Natural killer cell (primary cell): ENCODE results near the gene PIP5K1B. TPM values are rescaled to one million over a fixed set of nuclear protein-coding genes. Genes with fewer than 3 reads are reported as not detected.

Experiments used
- ATAC-seq, 3 donors: fragments of 150-1000 bp in 2 of 3; fragments of 200-7000 bp in 1 of 3; cut with Tn5 transposase; 1 replicate in 1 of 3; 2 replicates in 2 of 3; pipeline ENCODE4 v1.10.0; 2021; ENCODE audit warnings: mild to moderate bottlenecking in 2 of 3, moderate library complexity in 2 of 3
- DNase-seq, 2 donors: peaks; one replicate each; pipeline versions ENCODE4 v3.0.0 to v3.0.0-alpha.2; 2013 to 2021; ENCODE audit warnings: mixed read lengths in 1 of 2
- H3K27ac ChIP-seq: one replicate; pipeline ENCODE4 v1.5.1; 2013; ENCODE audit warnings: mild to moderate bottlenecking, low read length
- H3K27me3 ChIP-seq: one replicate; pipeline ENCODE4 v1.6.1; 2013; ENCODE audit warnings: low read length; ENCODE audit not compliant: control insufficient read depth, insufficient read depth
- H3K36me3 ChIP-seq: one replicate; pipeline ENCODE4 v1.6.1; 2013; ENCODE audit warnings: low read length; ENCODE audit not compliant: control insufficient read depth, insufficient read depth
- H3K4me1 ChIP-seq: one replicate; pipeline ENCODE4 v1.6.1; 2013; ENCODE audit warnings: low read length; ENCODE audit not compliant: control insufficient read depth, insufficient read depth
- H3K4me3 ChIP-seq: one replicate; pipeline ENCODE4 v1.5.1; 2013; ENCODE audit warnings: low read length
- H3K9me3 ChIP-seq: one replicate; pipeline ENCODE4 v1.6.1; 2013; ENCODE audit warnings: low read length; ENCODE audit not compliant: control insufficient read depth, insufficient read depth
- H3K27ac Mint-ChIP-seq, 2 donors: one replicate each; pipeline ENCODE4 v1.8.0; 2022; ENCODE audit warnings: mild to moderate bottlenecking in 2 of 2, mixed read lengths in 2 of 2, moderate library complexity in 1 of 2
- H3K27me3 Mint-ChIP-seq, 2 donors: one replicate each; pipeline ENCODE4 v1.8.0; 2022; ENCODE audit warnings: low read depth in 2 of 2, mixed read lengths in 2 of 2
- H3K36me3 Mint-ChIP-seq: one replicate; pipeline ENCODE4 v1.8.0; 2022; ENCODE audit warnings: mixed read lengths
- H3K4me1 Mint-ChIP-seq, 2 donors: one replicate each; pipeline ENCODE4 v1.8.0; 2022; ENCODE audit warnings: mixed read lengths in 2 of 2
- H3K4me3 Mint-ChIP-seq: one replicate; pipeline ENCODE4 v1.8.0; 2022; ENCODE audit warnings: mild to moderate bottlenecking, moderate library complexity, mixed read lengths
- H3K9me3 Mint-ChIP-seq, 2 donors: one replicate each; pipeline ENCODE4 v1.8.0; 2022; ENCODE audit warnings: mixed read lengths in 2 of 2
- CTCF ChIP-seq: fragments of 200-600 bp; IDR thresholded peaks from one replicate; pipeline ENCODE4 v1.8.0; 2022; ENCODE audit warnings: antibody characterized with exemption
- WGBS: methylation state at CpG from one replicate; pipeline ENCODE4 v1.1.7; 2013; ENCODE audit warnings: missing lambda C conversion rate; ENCODE audit not compliant: insufficient coverage; 5-methylcytosine and 5-hydroxymethylcytosine counted together
- intact Hi-C: fragments of 100-400 bp; cut with micrococcal nuclease; formaldehyde crosslinking; loops from one replicate; pipeline ENCODE4 v1.14.2; 2022
- total RNA-seq, 4 donors: library from RNA; stranded (reverse); fragments of 120-200 nt in 1 of 4; gene quantifications; one replicate each; pipeline versions ENCODE4 v1.2.3 to v1.2.4, GENCODE V29; 2013 to 2022

PIP5K1B gene
- total RNA-seq, 3 donors from 2014 or later (not counting 1 experiment from before 2014, with no cell fraction given) = 0.73 to 3.4 (median 1.3) TPM

GRCh38 chr9:68969538-68969937 lies 264.5 kb downstream of the PIP5K1B start:
- ATAC-seq = no peak
- DNase-seq = no peak
- no peaks in the 10 kb centered on the region for H3K4me1 Mint-ChIP-seq
- H3K27ac ChIP-seq = no peak overlapping the region
- H3K27me3 ChIP-seq = no peaks in the 10 kb centered on the region
- no peak overlapping the region for H3K4me3 ChIP-seq
- intact Hi-C loops = no loop called here
- no peak for TF ChIP-seq CTCF
- H3K4me1 ChIP-seq = no peaks in the 10 kb centered on the region
- H3K36me3 ChIP-seq = no peaks in the 10 kb centered on the region
- no peaks in the 10 kb centered on the region for H3K9me3 ChIP-seq
- no peaks in the 10 kb centered on the region for H3K9me3 Mint-ChIP-seq
- H3K27me3 Mint-ChIP-seq = no peaks in the 10 kb centered on the region
- H3K4me3 Mint-ChIP-seq = no peak overlapping the region
- no peak overlapping the region for H3K27ac Mint-ChIP-seq
- no peaks in the 10 kb centered on the region for H3K36me3 Mint-ChIP-seq
- 97% methylated on average over 4 of the region's 4 CpGs for WGBS

DNA sequence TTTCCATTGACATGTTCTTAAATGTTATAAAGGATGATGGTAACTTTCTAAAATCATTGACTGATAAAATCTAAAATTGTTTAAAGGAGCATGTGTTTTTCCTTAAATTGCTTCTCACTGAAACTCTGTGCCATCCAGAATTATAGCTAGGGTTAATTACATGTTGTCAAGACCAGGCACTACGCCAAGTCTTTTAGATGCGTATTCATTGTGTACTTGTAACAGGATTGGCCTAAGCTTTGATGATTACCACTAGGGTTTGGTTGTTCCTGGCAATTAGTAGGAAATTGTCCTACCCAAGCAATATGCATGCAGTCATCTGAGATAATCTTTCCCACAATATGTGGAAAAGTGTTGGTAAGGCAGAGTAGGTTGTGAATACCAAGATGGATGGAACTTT lies 265.1 kb downstream of the PIP5K1B start:
- no peak for DNase-seq
- no peaks in the 10 kb centered on the region for H3K36me3 ChIP-seq
- TF ChIP-seq CTCF = no peak
- no peaks in the 10 kb centered on the region for H3K27me3 ChIP-seq
- ATAC-seq = no peak
- H3K4me1 ChIP-seq = no peaks in the 10 kb centered on the region
- WGBS = 89% methylated on average over 2 of the region's 2 CpGs
- Mint-ChIP-seq H3K4me3 (no peak overlapping the region), H3K4me1 (no peaks in the 10 kb centered on the region), H3K36me3 (no peaks in the 10 kb centered on the region), H3K27ac (no peak overlapping the region), H3K9me3 (no peaks in the 10 kb centered on the region), H3K27me3 (no peaks in the 10 kb centered on the region)
- intact Hi-C loops = no loop called here
- no peak overlapping the region for H3K4me3 ChIP-seq
- H3K9me3 ChIP-seq = no peaks in the 10 kb centered on the region
- H3K27ac ChIP-seq = no peak overlapping the region

- Histone ChIP-seq H3K4me3 (no peak overlapping the region), H3K27me3 (no peaks in the 10 kb centered on the region), H3K9me3 (no peaks in the 10 kb centered on the region), H3K4me1 (no peaks in the 10 kb centered on the region), H3K27ac (no peak overlapping the region), H3K36me3 (no peaks in the 10 kb centered on the region)
- DNase-seq (no peak), ATAC-seq (no peak)
- no peak overlapping the region for H3K27ac Mint-ChIP-seq
- WGBS = 96% methylated on average over 3 of the region's 3 CpGs
- no peak overlapping the region for H3K4me3 Mint-ChIP-seq
- TF ChIP-seq CTCF = no peak
- intact Hi-C loops = no loop called here
- H3K27me3 Mint-ChIP-seq = no peaks in the 10 kb centered on the region
- H3K36me3 Mint-ChIP-seq = no peaks in the 10 kb centered on the region
- no peaks in the 10 kb centered on the region for H3K4me1 Mint-ChIP-seq
- no peaks in the 10 kb centered on the region for H3K9me3 Mint-ChIP-seq
These were observed 268.6 kb downstream of the PIP5K1B start for GRCh38 chr9:68973619-68974018.

DNA sequence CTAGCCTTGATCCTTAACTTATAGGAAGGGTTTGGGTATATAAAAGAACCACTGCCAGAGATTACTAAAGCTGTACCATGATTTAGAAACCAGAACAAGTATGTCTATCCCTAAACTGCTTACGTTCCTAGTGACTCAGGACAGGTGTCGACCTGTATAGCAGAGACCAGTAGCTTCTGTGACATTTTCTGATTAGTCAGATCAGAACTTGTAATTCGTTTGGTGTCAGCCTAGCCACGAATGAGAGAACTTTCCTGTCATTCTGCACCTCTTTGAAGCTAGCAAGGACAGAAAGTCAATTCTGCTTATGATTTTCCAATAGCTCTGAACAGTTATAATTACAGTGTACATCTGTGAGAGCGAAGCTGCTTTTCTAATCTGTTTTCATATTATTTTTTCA lies 269.4 kb downstream of the PIP5K1B start:
- no peaks in the 10 kb centered on the region for H3K27me3 ChIP-seq
- peaks cover 2% of the 10 kb centered on the region for H3K4me1 ChIP-seq
- no peak for TF ChIP-seq CTCF
- Mint-ChIP-seq H3K4me3 (no peak overlapping the region), H3K27me3 (no peaks in the 10 kb centered on the region), H3K4me1 (peaks cover 6% of the 10 kb centered on the region in 2 donors), H3K36me3 (no peaks in the 10 kb centered on the region), H3K9me3 (no peaks in the 10 kb centered on the region), H3K27ac (no peak overlapping the region)
- no peak for ATAC-seq
- no peak overlapping the region for H3K4me3 ChIP-seq
- WGBS = 56% methylated on average over 5 of the region's 5 CpGs
- intact Hi-C loops = no loop called here
- no peak overlapping the region for H3K27ac ChIP-seq
- no peaks in the 10 kb centered on the region for H3K36me3 ChIP-seq
- no peak for DNase-seq
- no peaks in the 10 kb centered on the region for H3K9me3 ChIP-seq
